ENCODE results near the gene PLCG1. TPM values are rescaled to one million over a fixed set of nuclear protein-coding genes. Genes with fewer than 3 reads are reported as not detected.

Gene PLCG1
- total RNA-seq (2014; rRNA removed; shearing (Covaris generic)) = 174 and 206 TPM in 2 replicates
- 23.8 and 27.4 TPM in 2 replicates for polyA plus RNA-seq (2016; fragmentation: Nextera tagmentation; extraction: Ambion mirVana)
- long read RNA-seq = 0 reads

DNA sequence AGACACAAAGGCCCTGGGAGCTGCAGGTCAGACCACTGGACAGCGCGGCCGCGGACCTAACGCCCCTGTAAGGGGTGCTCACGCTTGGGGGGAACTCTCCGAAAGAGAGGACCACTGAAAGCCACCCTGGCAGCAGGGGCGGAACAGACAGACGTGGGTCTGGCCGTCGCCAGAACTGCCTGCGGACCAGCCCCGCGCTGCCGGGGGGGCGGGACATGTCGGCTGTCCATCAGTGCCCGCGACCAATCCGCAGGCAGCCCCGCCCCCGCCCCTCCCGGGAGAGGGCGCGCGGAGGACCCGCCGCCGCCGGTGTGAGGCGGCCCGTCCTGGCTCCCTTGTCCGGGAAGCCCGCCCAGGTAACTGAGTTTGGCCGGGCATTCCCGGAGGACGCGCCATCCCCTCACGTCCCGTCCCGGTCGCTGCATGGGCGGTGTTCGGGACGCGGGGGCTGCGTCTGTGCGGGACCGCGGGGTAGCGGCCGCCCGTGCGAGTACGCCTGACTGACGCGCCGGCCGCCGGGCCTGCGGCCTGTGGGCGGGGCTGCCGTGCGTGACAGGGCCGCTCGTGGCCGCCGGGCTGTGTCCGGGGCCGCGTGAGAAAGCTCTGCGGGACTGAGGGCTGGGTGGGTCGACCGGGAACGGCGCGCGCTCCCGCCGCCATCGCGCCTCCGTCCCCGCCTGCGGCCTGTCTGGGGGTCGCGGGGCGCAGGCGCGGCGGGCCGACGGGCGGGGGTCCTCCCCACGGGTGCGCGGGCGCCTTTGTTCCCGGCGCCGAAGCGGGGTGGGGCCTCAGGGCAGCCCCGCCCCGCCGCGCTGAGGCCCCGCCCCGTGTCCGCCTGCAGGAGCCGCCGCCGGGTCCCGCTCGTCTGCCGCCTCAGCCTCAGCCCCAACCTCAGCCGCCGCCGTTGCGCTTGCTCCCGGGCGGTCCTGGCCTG is at the start of gene PLCG1:
PLCG1 (plus strand) TSS at position 864 of the 934 bp plus-strand sequence. CDS start 99 bp downstream, outside the sequence.
- H3K27ac Mint-ChIP-seq = peak within 1 kb of the TSS; percentile 94
- Histone ChIP-seq H3K27me3 (ENCODE audit: insufficient read depth) (peaks cover 5% of the 10 kb centered on the region), H3K79me2 (replicated peaks; ENCODE audit: insufficient read depth) (peaks cover 41% of the 10 kb centered on the region), H4K20me1 (replicated peaks; ENCODE audit: insufficient read depth) (peaks cover 18% of the 10 kb centered on the region), H3K4me2 (peak within 1 kb of the TSS; percentile 100), H3K4me1 (ENCODE audit: insufficient read depth) (peaks cover 47% of the 10 kb centered on the region), H3K36me3 (ENCODE audit: insufficient read depth) (no peaks in the 10 kb centered on the region), H3K9me2 (ENCODE audit: insufficient read depth) (no peaks in the 10 kb centered on the region), H2AFZ (peak within 1 kb of the TSS; percentile 91), H3K27ac (ENCODE audit: low read depth) (peak within 1 kb of the TSS; percentile 91), H3K4me3 (peak within 1 kb of the TSS; percentile 81), H3F3A (replicated peaks; ENCODE audit: low read depth) (no peaks in the 10 kb centered on the region)
- peaks cover 45% of the 10 kb centered on the region for H3K4me1 Mint-ChIP-seq
- ATAC-seq (peak; percentile 62), DNase-seq (ENCODE audit: low spot score) (peak; percentile 91)
- peaks cover 24% of the 10 kb centered on the region for H3K27me3 Mint-ChIP-seq (ENCODE audit: insufficient read depth, low read depth, poor library complexity)
- TF ChIP-seq POLR2AphosphoS5 (IDR thresholded peaks at IDR 0.05; ENCODE audit: low read depth) (peak; percentile 89), CREB1 (CRISPR knock-in tag; IDR thresholded peaks at IDR 0.05; ENCODE audit: low read depth) (no peak), EZH2phosphoT487 (IDR thresholded peaks at IDR 0.05; ENCODE audit: unreplicated experiment) (no peak), STAT1 (IDR thresholded peaks at IDR 0.05; ENCODE audit: unreplicated experiment) (no peak), NANOG (IDR thresholded peaks at IDR 0.05; ENCODE audit: borderline replicate concordance) (no peak), EZH2 (IDR thresholded peaks at IDR 0.05; ENCODE audit: low read depth, unreplicated experiment) (no peak), ZNF331 (CRISPR knock-in tag; IDR thresholded peaks at IDR 0.05; ENCODE audit: low read depth) (no peak)
- TF ChIP-seq, protein P1, sequence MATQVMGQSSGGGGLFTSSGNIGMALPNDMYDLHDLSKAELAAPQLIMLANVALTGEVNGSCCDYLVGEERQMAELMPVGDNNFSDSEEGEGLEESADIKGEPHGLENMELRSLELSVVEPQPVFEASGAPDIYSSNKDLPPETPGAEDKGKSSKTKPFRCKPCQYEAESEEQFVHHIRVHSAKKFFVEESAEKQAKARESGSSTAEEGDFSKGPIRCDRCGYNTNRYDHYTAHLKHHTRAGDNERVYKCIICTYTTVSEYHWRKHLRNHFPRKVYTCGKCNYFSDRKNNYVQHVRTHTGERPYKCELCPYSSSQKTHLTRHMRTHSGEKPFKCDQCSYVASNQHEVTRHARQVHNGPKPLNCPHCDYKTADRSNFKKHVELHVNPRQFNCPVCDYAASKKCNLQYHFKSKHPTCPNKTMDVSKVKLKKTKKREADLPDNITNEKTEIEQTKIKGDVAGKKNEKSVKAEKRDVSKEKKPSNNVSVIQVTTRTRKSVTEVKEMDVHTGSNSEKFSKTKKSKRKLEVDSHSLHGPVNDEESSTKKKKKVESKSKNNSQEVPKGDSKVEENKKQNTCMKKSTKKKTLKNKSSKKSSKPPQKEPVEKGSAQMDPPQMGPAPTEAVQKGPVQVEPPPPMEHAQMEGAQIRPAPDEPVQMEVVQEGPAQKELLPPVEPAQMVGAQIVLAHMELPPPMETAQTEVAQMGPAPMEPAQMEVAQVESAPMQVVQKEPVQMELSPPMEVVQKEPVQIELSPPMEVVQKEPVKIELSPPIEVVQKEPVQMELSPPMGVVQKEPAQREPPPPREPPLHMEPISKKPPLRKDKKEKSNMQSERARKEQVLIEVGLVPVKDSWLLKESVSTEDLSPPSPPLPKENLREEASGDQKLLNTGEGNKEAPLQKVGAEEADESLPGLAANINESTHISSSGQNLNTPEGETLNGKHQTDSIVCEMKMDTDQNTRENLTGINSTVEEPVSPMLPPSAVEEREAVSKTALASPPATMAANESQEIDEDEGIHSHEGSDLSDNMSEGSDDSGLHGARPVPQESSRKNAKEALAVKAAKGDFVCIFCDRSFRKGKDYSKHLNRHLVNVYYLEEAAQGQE (IDR thresholded peaks at IDR 0.05; ENCODE audit: unreplicated experiment) = no peak
- H3K4me3 Mint-ChIP-seq = peak within 1 kb of the TSS; percentile 90
- H3K36me3 Mint-ChIP-seq (ENCODE audit: low read depth) = peaks cover 22% of the 10 kb centered on the region
- H3K9me3 Mint-ChIP-seq = no peaks in the 10 kb centered on the region

DNA sequence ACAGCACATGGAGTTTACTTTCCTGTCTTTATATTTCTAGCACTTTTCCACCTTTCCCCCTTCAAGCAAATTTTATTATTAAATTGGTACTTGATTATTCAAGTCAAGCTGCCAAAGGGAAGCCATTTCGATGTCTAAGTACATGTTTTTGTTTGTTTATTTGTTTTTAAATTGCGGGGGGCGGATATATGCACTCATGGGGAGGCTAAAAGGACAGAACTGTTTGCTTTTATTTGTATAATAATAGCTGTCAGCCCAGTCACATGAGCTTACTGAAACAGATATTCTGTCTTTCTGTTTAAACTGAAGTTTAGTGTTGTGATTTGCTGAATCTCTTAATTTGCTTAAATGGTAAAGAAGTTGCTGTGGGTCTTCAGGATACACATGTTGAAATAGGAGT is 49.6 kb upstream of the PLCG1 start:
- DNase-seq (ENCODE audit: low spot score) = no peak
- H3K36me3 Mint-ChIP-seq (ENCODE audit: low read depth) = peaks cover 73% of the 10 kb centered on the region
- peaks cover 10% of the 10 kb centered on the region; the same call in 1 of the 2 replicates for H4K20me1 ChIP-seq (replicated peaks; ENCODE audit: insufficient read depth)
- H3K4me3 ChIP-seq = no peak overlapping the region
- H3K36me3 ChIP-seq (ENCODE audit: insufficient read depth) = peaks cover 24% of the 10 kb centered on the region
- no peak for ATAC-seq
- H2AFZ ChIP-seq = no peak overlapping the region
- no peaks in the 10 kb centered on the region for H3K27me3 ChIP-seq (ENCODE audit: insufficient read depth)
- H3K4me1 Mint-ChIP-seq = no peaks in the 10 kb centered on the region
- H3K27ac ChIP-seq (ENCODE audit: low read depth) = no peak overlapping the region; the same call in 1 of the 2 replicates
- H3K4me1 ChIP-seq (ENCODE audit: insufficient read depth) = 0 out of 2 replicates have a peak, but pooled peaks cover 4% of the 10 kb centered on the region
- H3K27ac Mint-ChIP-seq = peak overlapping the region; percentile 82
- H3K4me2 ChIP-seq = no peak overlapping the region
- H3K4me3 Mint-ChIP-seq = no peak overlapping the region
- H3K79me2 ChIP-seq (replicated peaks; ENCODE audit: insufficient read depth) = no peaks in the 10 kb centered on the region
- H3K27me3 Mint-ChIP-seq (ENCODE audit: insufficient read depth, low read depth, poor library complexity) = peaks cover 6% of the 10 kb centered on the region
- H3K9me3 Mint-ChIP-seq = no peaks in the 10 kb centered on the region
- no peaks in the 10 kb centered on the region for H3F3A ChIP-seq (replicated peaks; ENCODE audit: low read depth)
- H3K9me2 ChIP-seq (ENCODE audit: insufficient read depth) = no peaks in the 10 kb centered on the region
- TF ChIP-seq ETS1 (IDR thresholded peaks at IDR 0.05) = no peak
- TF ChIP-seq JUNB (IDR thresholded peaks at IDR 0.05; ENCODE audit: unreplicated experiment) = no peak

All from GM23338 (cell line).